GM12801 (cell line): ENCODE results near the gene TCAIM.

ENCODE experiments used
- TF ChIP-seq, protein P1 (sequence below): IDR thresholded peaks from one replicate; pipeline ENCODE4 v1.5.1; 2011; ENCODE audit warnings: control low read depth; ENCODE audit not compliant: insufficient read length; ENCODE audit errors: extremely low read depth

Gene TCAIM

DNA sequence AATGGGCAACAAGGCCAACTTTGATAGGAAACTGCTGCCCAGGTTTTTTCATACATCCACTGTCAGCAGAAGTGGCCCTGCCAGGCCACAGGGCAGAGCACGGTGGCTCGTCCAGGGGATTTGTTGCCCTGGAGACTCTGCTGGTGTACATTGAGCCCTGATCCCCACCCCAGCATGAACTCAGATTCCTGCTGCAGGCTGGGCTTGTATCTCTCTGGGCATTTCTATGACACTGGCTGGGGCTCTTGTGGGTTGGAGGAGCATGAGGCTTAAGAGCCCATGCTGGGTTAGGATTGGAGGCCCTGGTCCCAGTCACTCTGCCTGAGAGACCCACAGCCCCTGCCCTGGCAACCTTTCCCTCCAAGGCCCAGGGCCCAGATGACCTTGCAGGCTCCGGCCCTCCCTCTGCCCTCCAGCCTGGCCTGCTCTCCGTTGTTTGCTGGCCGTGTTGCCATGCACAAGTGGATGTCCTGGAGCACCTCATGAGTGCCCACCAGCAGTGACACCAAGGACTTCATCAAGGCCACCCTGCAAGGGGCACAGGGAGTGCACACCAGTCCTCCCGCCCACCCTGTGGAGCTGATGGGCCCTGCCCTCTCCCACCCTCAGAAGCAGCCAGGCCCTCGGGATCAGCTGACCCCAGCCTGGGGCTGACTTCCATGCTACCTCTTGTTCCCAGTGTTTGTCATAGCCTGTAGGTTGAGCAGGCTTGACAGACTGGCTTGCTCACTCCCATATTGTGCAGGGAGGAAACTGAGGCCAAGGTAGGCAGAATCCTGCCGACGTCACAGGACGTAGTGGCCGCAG is 80.8 kb downstream of the TCAIM start:
- TF ChIP-seq, protein P1, sequence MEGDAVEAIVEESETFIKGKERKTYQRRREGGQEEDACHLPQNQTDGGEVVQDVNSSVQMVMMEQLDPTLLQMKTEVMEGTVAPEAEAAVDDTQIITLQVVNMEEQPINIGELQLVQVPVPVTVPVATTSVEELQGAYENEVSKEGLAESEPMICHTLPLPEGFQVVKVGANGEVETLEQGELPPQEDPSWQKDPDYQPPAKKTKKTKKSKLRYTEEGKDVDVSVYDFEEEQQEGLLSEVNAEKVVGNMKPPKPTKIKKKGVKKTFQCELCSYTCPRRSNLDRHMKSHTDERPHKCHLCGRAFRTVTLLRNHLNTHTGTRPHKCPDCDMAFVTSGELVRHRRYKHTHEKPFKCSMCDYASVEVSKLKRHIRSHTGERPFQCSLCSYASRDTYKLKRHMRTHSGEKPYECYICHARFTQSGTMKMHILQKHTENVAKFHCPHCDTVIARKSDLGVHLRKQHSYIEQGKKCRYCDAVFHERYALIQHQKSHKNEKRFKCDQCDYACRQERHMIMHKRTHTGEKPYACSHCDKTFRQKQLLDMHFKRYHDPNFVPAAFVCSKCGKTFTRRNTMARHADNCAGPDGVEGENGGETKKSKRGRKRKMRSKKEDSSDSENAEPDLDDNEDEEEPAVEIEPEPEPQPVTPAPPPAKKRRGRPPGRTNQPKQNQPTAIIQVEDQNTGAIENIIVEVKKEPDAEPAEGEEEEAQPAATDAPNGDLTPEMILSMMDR, result no peak

DNA sequence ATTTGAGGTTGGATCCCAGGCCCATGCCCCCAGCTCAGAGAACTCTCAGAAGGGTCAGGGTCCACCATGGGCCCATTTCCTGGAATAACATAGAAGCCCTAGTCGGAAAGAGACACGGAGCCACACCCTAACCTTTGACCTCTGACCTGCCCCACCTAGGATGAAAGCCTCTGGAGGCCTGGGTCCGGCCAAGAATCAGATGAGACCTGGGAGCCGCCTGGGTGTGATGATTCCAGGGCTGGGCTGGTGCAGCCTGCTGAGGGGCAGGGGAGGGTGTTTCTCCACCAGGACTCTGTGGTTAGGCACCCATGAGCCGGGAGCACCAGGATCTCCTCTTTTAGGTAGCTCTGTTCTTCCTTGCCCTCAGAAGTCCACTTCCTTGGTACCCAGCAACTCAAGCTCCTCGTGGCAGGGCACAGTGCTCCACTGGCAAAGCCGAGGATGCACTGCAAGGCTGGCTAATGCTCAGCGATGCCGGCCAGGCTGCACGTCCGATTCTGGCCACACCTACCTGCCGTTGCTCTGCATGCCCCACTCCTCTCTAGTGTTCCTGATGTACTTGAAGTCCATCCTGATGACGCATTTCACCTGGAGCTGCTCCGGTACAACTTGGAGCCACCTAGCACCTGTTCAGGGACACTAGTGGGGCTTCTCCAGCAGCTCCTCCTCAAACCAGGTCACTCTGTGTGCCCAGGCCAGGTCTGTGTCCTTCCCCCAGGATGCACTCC is 81.5 kb downstream of the TCAIM start:
- TF ChIP-seq, protein P1, result no peak

DNA sequence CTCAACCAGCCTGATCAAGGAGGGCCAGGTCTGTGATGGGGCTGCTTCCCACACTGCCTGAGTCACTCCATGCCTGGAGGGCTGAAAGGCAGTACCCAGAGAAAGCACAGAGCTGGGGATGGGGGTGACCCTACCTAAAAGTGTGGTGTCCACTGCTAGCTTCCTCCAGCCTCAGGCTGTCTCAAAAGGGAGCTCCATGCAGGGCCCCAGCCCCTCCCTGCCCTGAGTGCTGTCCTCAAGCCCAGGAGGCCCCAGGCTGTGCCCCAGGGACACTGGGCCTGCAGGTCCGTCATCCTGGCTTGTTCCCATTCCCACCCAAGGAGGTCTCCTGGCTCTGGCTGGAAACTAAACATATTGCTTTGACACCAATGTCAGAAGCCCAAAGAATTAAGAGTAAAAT is 82.1 kb downstream of the TCAIM start:
- TF ChIP-seq, protein P1, result no peak

DNA sequence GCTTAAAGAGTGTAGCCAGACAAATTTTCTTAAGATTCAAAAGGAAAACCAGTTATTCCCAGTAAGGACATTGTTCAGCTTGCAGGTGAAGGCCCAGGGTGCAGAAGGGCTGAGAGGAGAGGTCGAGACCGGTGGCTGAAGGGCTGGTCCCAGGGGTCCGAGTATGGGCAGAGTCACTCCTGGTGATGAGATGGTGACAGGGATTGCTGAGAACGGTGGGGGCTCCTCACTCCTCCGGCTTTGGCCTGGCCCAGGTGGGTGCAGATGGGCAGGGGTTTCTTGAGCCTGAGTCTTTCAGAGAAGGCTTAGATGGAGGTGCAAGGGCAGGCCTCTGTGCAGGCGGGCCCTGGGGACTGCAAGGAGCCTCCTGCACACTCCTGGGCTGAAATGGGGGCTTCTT is 82.7 kb downstream of the TCAIM start:
- TF ChIP-seq, protein P1, result no peak

DNA sequence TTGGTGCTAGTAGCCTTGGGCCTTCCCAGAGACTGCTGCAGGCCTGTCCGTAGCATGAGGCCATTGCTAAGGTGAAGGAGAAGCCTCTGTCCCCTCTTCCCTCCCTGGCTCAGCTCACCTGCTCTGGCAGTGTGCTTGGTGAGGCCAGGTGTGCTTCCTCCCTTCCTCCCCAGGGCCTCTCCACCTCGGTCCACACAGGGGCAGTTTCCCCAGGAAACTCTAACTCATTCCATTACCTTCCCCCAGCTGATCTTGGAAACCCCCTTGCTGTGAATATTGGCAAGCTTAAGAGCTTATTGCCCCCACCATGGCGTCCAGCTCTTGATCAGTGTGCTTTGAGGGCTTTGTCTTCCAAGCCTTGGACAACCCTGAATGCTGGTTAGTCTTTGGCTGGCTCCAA is 86.2 kb downstream of the TCAIM start:
- TF ChIP-seq, protein P1, result no peak

DNA sequence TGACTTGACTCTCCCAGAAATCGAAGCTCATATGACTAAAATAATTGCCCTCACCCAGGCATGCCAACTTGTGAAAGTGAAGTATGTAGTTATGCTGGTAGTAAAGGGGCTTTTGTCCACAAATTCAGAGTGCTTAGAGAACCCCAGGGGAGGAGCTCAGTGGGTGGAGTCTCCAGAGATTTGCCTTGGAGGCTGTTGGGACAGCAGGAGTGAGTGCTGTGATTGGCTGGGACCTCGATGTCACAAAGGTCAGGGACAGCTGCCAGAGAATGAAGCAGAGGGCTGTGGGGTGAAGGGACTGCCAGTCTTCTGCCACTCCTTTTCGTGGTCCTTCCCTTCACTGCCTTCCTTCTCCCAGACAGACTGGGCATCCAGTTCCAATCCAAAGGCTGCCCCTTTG is 89.1 kb downstream of the TCAIM start:
- TF ChIP-seq, protein P1, result no peak

DNA sequence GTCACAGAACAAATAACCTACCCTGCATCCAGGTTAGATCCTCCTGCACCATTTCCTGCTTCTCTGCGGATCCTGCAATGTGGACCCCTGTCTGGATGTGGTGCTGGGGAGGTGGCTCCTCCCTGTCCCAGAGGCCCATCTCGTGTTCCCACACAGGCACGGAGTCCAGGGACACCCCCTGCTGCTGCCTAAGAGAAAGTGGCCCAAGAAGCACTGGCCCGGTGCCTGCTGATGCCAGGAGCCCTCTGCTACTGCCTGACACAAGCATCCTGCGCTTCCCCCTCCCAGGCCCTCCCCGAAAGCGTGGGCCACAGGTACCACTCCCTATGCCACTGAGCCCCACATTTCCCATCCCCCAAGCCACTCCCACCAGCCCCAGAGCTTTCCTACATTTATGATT is 90.3 kb downstream of the TCAIM start:
- TF ChIP-seq, protein P1, result no peak
